Measurements from ENCODE around the gene SLC27A1.
"Not testable (repeated sequence)": the region's sequence is repeated elsewhere in the genome, so short reads cannot be mapped to it uniquely, and the experiment has no call there.

The SLC27A1 gene

GRCh38 chr19:17541184-17541759 lies 70.9 kb downstream of the SLC27A1 start:
- no peak for DNase-seq

GRCh38 chr19:17542042-17542441 lies 71.7 kb downstream of the SLC27A1 start:
- no peak for DNase-seq

GRCh38 chr19:17542793-17543582 lies 72.7 kb downstream of the SLC27A1 start:
- DNase-seq = no peak

GRCh38 chr19:17543986-17544385 lies 73.7 kb downstream of the SLC27A1 start:
- DNase-seq = no peak

- DNase-seq = no peak
Observed at GRCh38 chr19:17544418-17544817, 74.1 kb downstream of the SLC27A1 start.

GRCh38 chr19:17548145-17548544 lies 77.8 kb downstream of the SLC27A1 start:
- DNase-seq = no peak

GRCh38 chr19:17549085-17549740 lies 78.9 kb downstream of the SLC27A1 start:
- no peak for DNase-seq

GRCh38 chr19:17550076-17550667 lies 79.8 kb downstream of the SLC27A1 start:
- DNase-seq = no peak

GRCh38 chr19:17552735-17553134 lies 82.4 kb downstream of the SLC27A1 start:
- DNase-seq = not testable (repeated sequence)

GRCh38 chr19:17553256-17553655 lies 82.9 kb downstream of the SLC27A1 start:
- DNase-seq = no peak

GRCh38 chr19:17554968-17555479 lies 84.7 kb downstream of the SLC27A1 start:
- no peak for DNase-seq

GRCh38 chr19:17555480-17555928 lies 85.2 kb downstream of the SLC27A1 start, which contains the start of gene COLGALT1:
Gene COLGALT1, plus strand, starts transcription at chr19:17555649. Its CDS starts 65 bp downstream, at chr19:17555714.
- DNase-seq = peak; percentile 97
